B cell (primary cell): Measurements from ENCODE around the gene GALNT10. TPM values are rescaled to one million over a fixed set of nuclear protein-coding genes. Genes with fewer than 3 reads are reported as not detected.

Source experiments
- ATAC-seq: fragments of 200-7000 bp; cut with Tn5 transposase; one replicate; pipeline ENCODE4 v1.10.0; 2021; ENCODE audit warnings: low read depth, mild to moderate bottlenecking, moderate number of reproducible peaks, moderate library complexity
- CTCF ChIA-PET: fragments of 350-600 bp; sonication (Branson Sonifier 250); formaldehyde crosslinking; loops from one replicate; lab custom pipeline; 2021; ENCODE audit warnings: antibody characterized with exemption, inconsistent platforms; lab: Charles Lee
- POLR2A ChIA-PET: fragments of 350-600 bp; sonication (Branson Sonifier 250); formaldehyde crosslinking; loops from one replicate; lab custom pipeline; 2021; ENCODE audit warnings: antibody characterized with exemption; lab: Charles Lee
- DNase-seq: peaks from one replicate; pipeline ENCODE4 v3.0.0; 2013
- H2AFZ ChIP-seq: 2 replicates; pipeline ENCODE4 v1.6.1; 2012; ENCODE audit warnings: mild to moderate bottlenecking, low read depth, low read length; ENCODE audit not compliant: insufficient read depth, poor library complexity, severe bottlenecking
- H3K27ac ChIP-seq, 2 donors: 1 replicate in 1 of 2; 2 replicates in 1 of 2; pipeline ENCODE4 v1.5.1; 2012 to 2013; ENCODE audit warnings: low read length in 2 of 2, mild to moderate bottlenecking in 2 of 2, moderate library complexity in 1 of 2
- H3K27me3 ChIP-seq, 4 experiments: fragments of 200-600 bp in 1 of 4; sonication (generic) in 1 of 4; replicated peaks in 1 of 4; 1 replicate in 2 of 4; 2 replicates in 2 of 4; pipeline versions ENCODE4 v1.6.1 to v1.7.0; 2013 to 2016; ENCODE audit warnings: low read length in 3 of 4, mild to moderate bottlenecking in 2 of 4, mixed read lengths in 1 of 4, moderate library complexity in 1 of 4; ENCODE audit not compliant: insufficient read depth in 4 of 4, control insufficient read depth in 3 of 4; ENCODE audit errors: control extremely low read depth in 1 of 4
- H3K36me3 ChIP-seq, 2 experiments: replicated peaks in 1 of 2; 1 replicate in 1 of 2; 2 replicates in 1 of 2; pipeline versions ENCODE4 v1.6.1 to v1.7.1; 2013; ENCODE audit warnings: low read length in 1 of 2; ENCODE audit not compliant: insufficient read depth in 2 of 2, control insufficient read depth in 1 of 2; ENCODE audit errors: control extremely low read depth in 1 of 2, extremely low read depth in 1 of 2
- H3K4me1 ChIP-seq, 2 donors: fragments of 200-600 bp in 1 of 2; sonication (generic) in 1 of 2; 1 replicate in 1 of 2; 2 replicates in 1 of 2; pipeline versions ENCODE4 v1.5.1 to v1.6.1; 2013 to 2017; ENCODE audit warnings: low read length in 2 of 2; ENCODE audit not compliant: control insufficient read depth in 2 of 2, insufficient read depth in 2 of 2
- H3K4me2 ChIP-seq: replicated peaks from 2 replicates; pipeline ENCODE3; 2012; ENCODE audit warnings: mild to moderate bottlenecking, low read depth, low read length; ENCODE audit not compliant: poor library complexity, severe bottlenecking
- H3K4me3 ChIP-seq, 5 experiments: fragments of 200-600 bp in 1 of 5; sonication (generic) in 1 of 5; 1 replicate in 3 of 5; 2 replicates in 2 of 5; pipeline versions ENCODE4 v1.5.1 to v1.7.0; 2011 to 2016; ENCODE audit warnings: low read length in 4 of 5, mild to moderate bottlenecking in 4 of 5, low read depth in 2 of 5, control low read depth in 1 of 5, moderate library complexity in 1 of 5; ENCODE audit not compliant: insufficient read depth in 1 of 5; ENCODE audit errors: control extremely low read depth in 1 of 5, extremely low read depth in 1 of 5
- H3K79me2 ChIP-seq: fragments of 200-600 bp; sonication (generic); one replicate; pipeline ENCODE4 v1.6.0; 2016; ENCODE audit warnings: low read length; ENCODE audit not compliant: control insufficient read depth, insufficient read depth
- H3K9ac ChIP-seq: fragments of 200-600 bp; sonication (generic); 2 replicates; pipeline ENCODE4 v1.6.1; 2017; ENCODE audit warnings: mild to moderate bottlenecking, low read length, moderate library complexity
- H3K9me3 ChIP-seq, 3 donors: one replicate each; pipeline versions ENCODE4 v1.6.1 to v1.7.1; 2013; ENCODE audit warnings: low read length in 2 of 3; ENCODE audit not compliant: control insufficient read depth in 2 of 3, insufficient read depth in 1 of 3; ENCODE audit errors: control extremely low read depth in 1 of 3
- H4K20me1 ChIP-seq: 2 replicates; pipeline ENCODE4 v1.6.0; 2012; ENCODE audit warnings: mild to moderate bottlenecking, low read length; ENCODE audit not compliant: insufficient read depth, control insufficient read depth, poor library complexity, severe bottlenecking
- H3K27ac Mint-ChIP-seq: one replicate; pipeline ENCODE4 v1.8.0; 2021; ENCODE audit warnings: mixed read lengths
- H3K27me3 Mint-ChIP-seq: one replicate; pipeline ENCODE4 v1.8.0; 2021; ENCODE audit warnings: mixed read lengths
- H3K4me1 Mint-ChIP-seq: one replicate; pipeline ENCODE4 v1.8.0; 2021; ENCODE audit warnings: mixed read lengths
- H3K4me3 Mint-ChIP-seq: one replicate; pipeline ENCODE4 v1.8.0; 2021; ENCODE audit warnings: mixed read lengths
- H3K9me3 Mint-ChIP-seq: one replicate; pipeline ENCODE4 v1.8.0; 2022; ENCODE audit warnings: mixed read lengths; ENCODE audit not compliant: insufficient read depth
- CTCF ChIP-seq: fragments of 200-600 bp; IDR thresholded peaks from one replicate; pipeline ENCODE4 v1.8.0; 2022; ENCODE audit warnings: antibody characterized with exemption, mild to moderate bottlenecking
- EZH2 ChIP-seq: IDR thresholded peaks from 2 replicates; pipeline ENCODE4 v1.6.1; 2012; ENCODE audit warnings: borderline replicate concordance, low read depth, mild to moderate bottlenecking, moderate library complexity, low read length; ENCODE audit not compliant: insufficient read depth, poor library complexity, severe bottlenecking
- WGBS: methylation state at CpG from one replicate; pipeline ENCODE4 v1.1.5; 2013; ENCODE audit warnings: missing lambda C conversion rate; ENCODE audit not compliant: insufficient coverage; 5-methylcytosine and 5-hydroxymethylcytosine counted together
- intact Hi-C: fragments of 100-400 bp; cut with micrococcal nuclease; formaldehyde crosslinking; loops from one replicate; pipeline ENCODE4 v1.10.0; 2022
- polyA plus RNA-seq: library from polyadenylated mRNA; depleted of rRNA; stranded (reverse); fragments of >200 nt; gene quantifications from 2 replicates; pipeline ENCODE4 v1.2.3, GENCODE V29; 2012
- total RNA-seq, 2 donors: library from RNA; stranded (reverse); fragments of 120-200 nt in 1 of 2; gene quantifications; 1 replicate in 1 of 2; 2 replicates in 1 of 2; pipeline versions ENCODE4 v1.2.3 to v1.2.4, GENCODE V29; 2013 to 2022

Gene GALNT10
- total and polyA plus RNA-seq, 2 donors (not counting 1 experiment from before 2014, with no cell fraction given): 27.7 to 42.8 TPM

DNA sequence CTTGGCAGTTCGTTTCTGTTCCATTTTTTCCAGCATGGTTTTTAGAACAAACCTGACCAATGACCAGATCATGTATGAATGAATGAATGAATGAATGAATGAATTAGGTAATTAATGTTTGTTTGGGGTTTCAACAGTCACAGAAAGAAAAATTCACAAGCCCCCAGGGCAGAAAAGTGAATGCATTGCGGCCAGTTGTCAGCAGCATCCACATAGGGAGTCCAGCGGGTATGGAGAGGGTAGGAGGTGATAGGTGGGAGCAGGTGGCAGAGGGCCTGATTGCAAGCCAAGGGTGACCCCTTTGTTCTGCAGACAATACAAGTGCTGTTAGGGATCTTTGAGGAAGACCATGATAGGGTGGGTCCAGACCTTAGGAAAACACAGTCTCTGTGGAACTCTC, 205.6 kb downstream of the GALNT10 start:
- Histone ChIP-seq H3K4me2 (no peak overlapping the region), H3K27me3 (no peaks in the 10 kb centered on the region), H3K4me1 (peaks cover 4 to 14% of the 10 kb centered on the region in 2 donors), H2AFZ (no peak overlapping the region), H3K36me3 (peaks cover 3 to 31% of the 10 kb centered on the region in 2 experiments), H3K9me3 (no peaks in the 10 kb centered on the region), H3K9ac (no peak overlapping the region), H3K4me3 (no peak overlapping the region), H4K20me1 (no peaks in the 10 kb centered on the region), H3K79me2 (no peaks in the 10 kb centered on the region), H3K27ac (no peak overlapping the region)
- Mint-ChIP-seq H3K4me1 (peaks cover 24% of the 10 kb centered on the region), H3K4me3 (no peak overlapping the region), H3K27ac (no peak overlapping the region), H3K9me3 (no peaks in the 10 kb centered on the region), H3K27me3 (no peaks in the 10 kb centered on the region)
- 82% methylated on average over 3 of the region's 3 CpGs for WGBS
- POLR2A ChIA-PET: no interaction called here
- DNase-seq (no peak), ATAC-seq (no peak)
- TF ChIP-seq EZH2 (no peak), CTCF (no peak)
- intact Hi-C loops: no loop called here
- CTCF ChIA-PET: interaction anchor here (0.9 to 1.2 kb wide), 2 partner anchors 9 to 10 kb away, joined by 3 to 7 read pairs; no protein-coding TSS in a partner anchor

GRCh38 chr5:154397652-154398406, 207.3 kb downstream of the GALNT10 start:
- no peak overlapping the region for H3K27ac Mint-ChIP-seq

More at GRCh38 chr5:154397652-154398406, 207.3 kb downstream of the GALNT10 start:
- H3K79me2 ChIP-seq: no peaks in the 10 kb centered on the region
- ATAC-seq (no peak), DNase-seq (no peak)
- TF ChIP-seq CTCF: no peak
- TF ChIP-seq EZH2: no peak
- H3K27me3 Mint-ChIP-seq: no peaks in the 10 kb centered on the region
- no peak overlapping the region for H3K4me2 ChIP-seq
- no peaks in the 10 kb centered on the region for H3K9me3 ChIP-seq
- no peak overlapping the region for H3K9ac ChIP-seq
- POLR2A ChIA-PET: no interaction called here
- H3K27ac ChIP-seq: no peak overlapping the region
- intact Hi-C loops: no loop called here
- no peaks in the 10 kb centered on the region for H3K27me3 ChIP-seq
- no peaks in the 10 kb centered on the region for H3K9me3 Mint-ChIP-seq
- no peak overlapping the region for H2AFZ ChIP-seq
- no peaks in the 10 kb centered on the region for H4K20me1 ChIP-seq
- CTCF ChIA-PET: interaction anchor here (0.6 to 2.2 kb wide), 3 partner anchors 7 to 458 kb away, joined by 3 to 7 read pairs (median 7); no protein-coding TSS in a partner anchor
- H3K36me3 ChIP-seq: peaks cover 0 to 15% of the 10 kb centered on the region in 2 experiments
- H3K4me1 ChIP-seq: peaks cover 4 to 14% of the 10 kb centered on the region in 2 donors
- H3K4me3 Mint-ChIP-seq: no peak overlapping the region
- no peak overlapping the region for H3K4me3 ChIP-seq
- 51% methylated on average over 7 of the region's 10 CpGs for WGBS
- H3K4me1 Mint-ChIP-seq: peaks cover 24% of the 10 kb centered on the region
